Measurements from ENCODE around the gene CHRNB4. TPM values are rescaled to one million over a fixed set of nuclear protein-coding genes. Genes with fewer than 3 reads are reported as not detected.

CHRNB4 gene
- polyA plus RNA-seq, 3 donors: 2.9 to 3.6 (median 3.1) TPM

DNA sequence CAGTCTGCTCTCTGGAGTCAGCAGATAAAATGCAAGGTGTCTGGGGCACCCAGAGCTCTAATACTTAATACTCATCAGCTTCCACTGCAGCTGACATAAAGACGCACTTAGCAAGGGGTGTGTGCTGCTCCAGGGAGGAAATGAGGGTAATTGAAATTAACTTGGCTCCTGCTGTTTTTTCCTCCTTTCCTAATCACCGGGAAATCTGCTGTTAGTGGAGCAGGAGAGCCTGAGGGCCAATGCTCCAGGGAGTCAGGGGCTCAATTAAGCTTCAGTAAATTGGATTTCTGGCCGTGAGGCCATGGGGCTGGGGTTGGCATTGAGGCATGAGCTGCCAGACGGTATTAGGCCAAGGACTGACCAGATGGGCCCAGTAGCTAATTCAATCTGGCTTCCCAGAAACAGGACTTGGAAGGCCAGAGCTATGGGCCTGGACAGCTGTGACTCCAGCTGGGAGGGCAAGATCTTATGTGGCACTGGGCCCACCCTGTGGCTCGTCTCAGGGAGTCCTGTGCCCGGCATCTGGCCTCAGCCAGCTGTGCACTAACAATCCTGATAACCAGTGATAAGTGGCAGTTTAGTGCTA is 30.7 kb upstream of the CHRNB4 start:
- DNase-seq (ENCODE audit: low read depth in 3 of 3, low spot score in 2 of 3): no peak

- no peak for DNase-seq (ENCODE audit: low read depth in 3 of 3, low spot score in 2 of 3)
Observed at GRCh38 chr15:78668987-78669386, 28.0 kb upstream of the CHRNB4 start.

DNA sequence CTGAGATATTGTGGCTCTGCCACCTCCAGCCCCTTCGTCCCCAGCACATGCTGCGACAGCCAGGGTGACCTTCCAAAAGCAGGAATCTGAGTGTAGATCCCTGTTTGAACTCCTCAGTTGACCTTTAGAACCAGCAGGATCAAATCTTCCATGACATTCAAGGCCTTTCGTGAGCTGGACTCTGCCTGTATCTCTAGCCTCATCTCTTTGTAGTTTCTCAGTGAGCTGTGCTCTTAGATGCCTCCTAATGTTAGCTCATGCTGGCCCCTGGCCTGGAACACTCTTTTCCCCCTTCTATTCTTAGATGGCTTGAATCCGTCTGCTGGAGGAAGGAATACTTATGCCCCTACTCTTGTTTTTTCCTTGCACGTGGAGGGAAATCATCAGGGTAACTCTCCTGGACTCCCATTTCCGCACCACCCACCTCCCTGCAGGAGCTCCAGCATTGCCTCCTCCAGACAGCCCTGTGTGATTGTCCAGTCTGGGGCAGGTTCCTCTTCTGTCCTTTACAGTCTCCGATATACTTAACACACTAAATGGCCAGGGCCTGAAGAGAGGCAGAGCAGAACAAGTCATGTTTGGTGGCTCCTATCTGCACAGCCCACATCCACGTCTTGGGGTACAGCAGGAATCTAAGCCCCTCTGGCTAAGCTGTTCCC is 26.7 kb upstream of the CHRNB4 start:
- DNase-seq (ENCODE audit: low read depth in 3 of 3, low spot score in 2 of 3): no peak

- DNase-seq (ENCODE audit: low read depth in 3 of 3, low spot score in 2 of 3): no peak
Observed at GRCh38 chr15:78666010-78666409, 25.0 kb upstream of the CHRNB4 start.

GRCh38 chr15:78663703-78664102 is 22.7 kb upstream of the CHRNB4 start:
- DNase-seq (ENCODE audit: low read depth in 3 of 3, low spot score in 2 of 3): no peak

- no peak for DNase-seq (ENCODE audit: low read depth in 3 of 3, low spot score in 2 of 3)
Observed at GRCh38 chr15:78662028-78662427, 21.0 kb upstream of the CHRNB4 start.

DNA sequence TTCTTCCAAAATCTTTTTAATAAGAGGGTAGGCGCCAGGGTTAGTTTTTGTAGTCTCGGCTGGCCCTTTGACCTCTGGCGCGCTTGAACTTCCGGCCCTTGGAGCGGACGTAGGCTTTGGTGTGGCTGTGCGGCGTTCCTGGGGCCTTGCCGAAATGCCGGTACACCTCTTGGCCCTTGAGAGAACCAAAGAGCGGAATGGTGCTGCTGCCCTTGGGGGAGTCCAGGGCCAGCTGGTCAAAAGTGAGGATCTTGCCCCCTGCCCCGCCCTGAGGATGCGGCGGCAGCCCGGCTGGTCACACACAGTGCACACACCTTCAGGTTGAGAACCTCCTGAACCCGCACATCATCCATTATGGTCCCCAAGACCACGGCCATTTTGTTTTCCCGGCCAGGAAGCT is 20.0 kb upstream of the CHRNB4 start:
- DNase-seq (ENCODE audit: low read depth in 3 of 3, low spot score in 2 of 3): no peak

DNA sequence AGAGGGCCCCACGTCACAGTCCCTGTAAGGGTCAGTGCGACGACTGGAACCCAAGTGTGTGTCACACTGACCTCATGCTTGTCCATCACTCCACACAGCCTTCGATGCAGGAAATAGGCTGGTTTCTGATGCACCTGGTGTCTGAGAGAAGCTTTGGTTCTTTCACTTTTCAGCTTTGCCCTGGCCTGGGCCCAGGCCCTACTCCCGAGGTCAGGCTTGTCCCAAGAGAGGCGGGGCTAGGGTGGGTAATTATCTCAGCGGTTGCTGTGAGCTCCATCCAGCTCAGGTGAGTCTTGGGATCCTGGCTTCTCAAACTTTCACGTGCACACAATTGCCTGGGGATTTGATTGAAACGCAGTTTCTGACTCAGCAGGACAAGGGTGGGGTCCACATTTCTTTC is 19.6 kb upstream of the CHRNB4 start:
- DNase-seq (ENCODE audit: low read depth in 3 of 3, low spot score in 2 of 3): no peak

GRCh38 chr15:78658823-78659222 is 17.8 kb upstream of the CHRNB4 start:
- no peak for DNase-seq (ENCODE audit: low read depth in 3 of 3, low spot score in 2 of 3)

- DNase-seq (ENCODE audit: low read depth in 3 of 3, low spot score in 2 of 3): no peak
Observed at GRCh38 chr15:78654272-78654671, 13.3 kb upstream of the CHRNB4 start.

- DNase-seq (ENCODE audit: low read depth in 3 of 3, low spot score in 2 of 3): no peak
Observed at GRCh38 chr15:78651930-78652615, 11.1 kb upstream of the CHRNB4 start.

DNA sequence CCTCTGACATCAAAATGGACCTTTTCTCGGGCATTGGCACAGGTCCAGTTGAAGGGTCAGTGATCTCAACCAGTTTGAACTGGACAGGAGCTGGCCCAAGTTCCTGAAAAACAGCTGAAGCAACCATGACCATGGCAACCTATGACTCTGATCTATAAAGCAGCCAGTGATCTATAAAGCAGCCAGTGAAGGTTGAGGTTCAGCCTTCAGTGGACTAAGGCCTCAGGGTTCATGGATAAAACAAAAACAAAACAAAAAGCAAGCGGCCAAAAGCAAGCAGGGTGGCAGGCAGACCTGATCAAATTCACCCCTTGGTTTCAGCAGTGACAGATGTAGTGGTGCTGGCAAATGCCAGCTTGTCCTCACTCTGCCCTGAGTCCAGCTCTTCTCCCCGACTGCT is 10.0 kb upstream of the CHRNB4 start:
- no peak for DNase-seq (ENCODE audit: low read depth in 3 of 3, low spot score in 2 of 3)

DNA sequence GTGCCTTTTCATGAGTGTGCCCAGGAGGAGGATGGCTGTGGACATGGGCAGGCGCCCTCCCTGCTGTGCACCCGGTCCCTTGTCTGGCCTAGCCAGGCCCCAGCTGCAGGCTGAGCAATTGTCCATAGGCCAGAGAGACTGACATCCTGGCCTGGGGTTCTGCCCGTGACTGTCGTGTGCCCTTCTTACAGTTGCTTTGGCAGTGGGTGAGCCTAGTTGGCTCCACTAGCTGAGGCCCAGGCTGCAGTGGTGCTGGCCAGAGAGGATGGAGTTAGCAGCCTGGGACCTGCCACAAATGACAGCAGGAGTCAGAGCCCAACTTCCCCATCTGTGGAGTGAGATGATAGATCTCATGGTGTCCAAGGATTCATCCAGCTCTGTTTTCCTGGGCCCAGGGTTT is 9.0 kb upstream of the CHRNB4 start:
- DNase-seq (ENCODE audit: low read depth in 3 of 3, low spot score in 2 of 3): no peak

- DNase-seq (ENCODE audit: low read depth in 3 of 3, low spot score in 2 of 3): no peak
Observed at GRCh38 chr15:78645009-78645408, 4.0 kb upstream of the CHRNB4 start.

GRCh38 chr15:78642331-78642730 is 1.3 kb upstream of the CHRNB4 start:
- no peak for DNase-seq (ENCODE audit: low read depth in 3 of 3, low spot score in 2 of 3)

GRCh38 chr15:78641749-78642275 is 802 bp upstream of the CHRNB4 start:
- DNase-seq (ENCODE audit: low read depth in 3 of 3, low spot score in 2 of 3): no peak

DNA sequence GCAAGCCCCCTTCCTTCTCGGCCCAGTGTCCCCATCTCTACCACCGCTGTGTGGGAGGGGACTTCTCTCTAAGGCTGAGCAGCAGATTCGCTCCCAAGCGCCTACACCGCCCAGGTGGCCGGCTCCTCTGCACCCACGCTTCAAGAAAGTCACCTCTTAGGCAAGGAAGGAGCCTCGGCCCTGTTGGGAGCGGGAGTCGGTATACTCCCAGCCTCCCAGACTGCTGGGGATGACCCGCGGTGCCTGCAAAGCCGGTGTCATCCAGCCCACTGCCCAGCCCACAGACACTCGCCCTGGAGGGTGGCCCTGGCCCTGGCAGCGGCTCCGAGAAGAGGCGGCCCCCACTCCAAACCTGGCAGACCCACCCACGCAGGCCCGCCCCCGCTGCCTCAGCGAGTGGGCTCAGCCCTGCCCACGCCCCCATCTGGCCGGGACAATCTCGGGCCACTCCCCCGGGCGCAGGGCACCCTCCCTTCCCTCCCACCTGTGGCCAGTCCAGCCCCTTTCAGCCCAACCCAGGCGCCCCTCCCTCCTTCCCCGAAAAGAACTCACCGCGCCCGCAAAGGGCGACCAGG is 396 bp downstream of the CHRNB4 start:
- DNase-seq (ENCODE audit: low read depth in 3 of 3, low spot score in 2 of 3): no peak

- no peak for DNase-seq (ENCODE audit: low read depth in 3 of 3, low spot score in 2 of 3)
Observed at GRCh38 chr15:78638658-78639314, 2.2 kb downstream of the CHRNB4 start.

GRCh38 chr15:78637776-78638435 is 3.1 kb downstream of the CHRNB4 start:
- DNase-seq (ENCODE audit: low read depth in 3 of 3, low spot score in 2 of 3): no peak

DNA sequence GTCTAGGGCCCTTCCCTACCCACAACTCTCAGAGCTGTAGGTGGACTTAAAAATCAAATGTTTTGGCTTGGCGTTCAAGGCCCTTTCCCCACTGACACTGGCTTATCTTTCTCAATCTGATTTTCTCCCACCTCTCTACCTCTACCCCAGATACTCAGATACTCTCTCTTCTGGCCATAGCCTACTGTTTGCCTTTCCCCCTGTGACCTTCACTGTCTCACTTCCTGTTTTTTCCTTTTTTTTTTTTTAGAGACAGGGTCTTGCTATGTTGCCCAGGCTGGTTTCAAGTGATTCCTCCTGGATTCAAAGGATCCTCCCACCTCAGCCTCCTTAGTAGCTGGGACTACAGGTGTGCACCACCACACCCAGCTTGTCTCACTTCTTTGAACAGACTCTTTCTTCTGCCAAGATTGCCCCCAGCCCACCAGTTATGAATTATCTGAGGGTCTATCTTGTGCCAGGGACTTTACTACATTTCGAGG is 4.6 kb downstream of the CHRNB4 start:
- DNase-seq (ENCODE audit: low read depth in 3 of 3, low spot score in 2 of 3): no peak
